GM15510 (cell line): ENCODE measurements around the gene PPP2R1B.

Experiments used
- POLR2A ChIP-seq: IDR thresholded peaks from 3 replicates; pipeline ENCODE4 v1.6.1; 2011; ENCODE audit warnings: borderline replicate concordance; ENCODE audit not compliant: insufficient read length; ENCODE audit errors: extremely low read depth

The PPP2R1B gene

DNA sequence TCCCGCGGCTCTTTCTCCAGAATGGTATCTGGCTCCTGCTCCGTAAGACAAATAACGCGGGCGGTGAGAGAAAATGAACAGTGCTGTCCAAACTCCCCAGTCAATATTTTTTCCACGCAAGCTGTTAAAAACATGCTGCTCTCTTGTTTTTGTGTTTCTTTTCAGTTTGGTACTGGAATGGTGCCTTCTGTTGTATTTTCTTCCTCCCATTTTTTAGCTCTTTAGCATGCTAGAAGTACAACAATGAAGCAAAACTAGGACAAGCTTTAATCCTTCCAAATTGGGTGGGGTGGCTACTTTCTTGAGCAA lies 599 bp upstream of the PPP2R1B start:
- TF ChIP-seq POLR2A, result no peak

DNA sequence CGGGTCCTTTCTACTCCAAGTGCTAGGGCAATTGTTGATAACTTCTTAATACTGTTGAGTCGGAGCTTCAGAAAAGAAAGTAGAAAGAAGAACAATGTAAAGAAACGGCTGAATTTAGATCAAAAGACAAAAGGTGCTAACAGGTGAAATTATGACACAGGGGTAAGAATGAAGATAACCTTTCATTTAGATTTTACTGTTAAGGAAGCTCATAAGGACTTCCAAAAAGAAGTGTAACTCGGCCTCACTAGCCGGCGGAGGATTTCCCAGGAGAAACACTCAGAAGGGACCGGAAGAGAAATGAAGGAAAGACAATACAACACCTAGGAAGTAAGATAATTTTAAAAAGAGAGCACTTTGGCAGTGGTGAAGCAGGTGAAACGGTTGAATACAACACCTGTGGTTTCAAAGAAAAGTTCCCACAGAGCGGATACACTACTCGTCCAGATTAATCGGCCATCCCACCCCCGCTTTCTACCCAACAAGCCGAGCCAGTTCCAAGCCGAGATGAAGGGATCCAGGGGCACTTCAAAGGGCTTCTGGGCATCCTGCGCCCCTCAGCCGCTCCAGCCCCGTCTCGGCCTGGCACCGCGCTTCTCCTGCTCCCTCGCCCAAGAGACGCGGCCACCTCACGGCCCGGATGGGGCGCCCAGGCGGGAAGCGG lies 737 bp downstream of the PPP2R1B start:
- TF ChIP-seq POLR2A, result no peak

DNA sequence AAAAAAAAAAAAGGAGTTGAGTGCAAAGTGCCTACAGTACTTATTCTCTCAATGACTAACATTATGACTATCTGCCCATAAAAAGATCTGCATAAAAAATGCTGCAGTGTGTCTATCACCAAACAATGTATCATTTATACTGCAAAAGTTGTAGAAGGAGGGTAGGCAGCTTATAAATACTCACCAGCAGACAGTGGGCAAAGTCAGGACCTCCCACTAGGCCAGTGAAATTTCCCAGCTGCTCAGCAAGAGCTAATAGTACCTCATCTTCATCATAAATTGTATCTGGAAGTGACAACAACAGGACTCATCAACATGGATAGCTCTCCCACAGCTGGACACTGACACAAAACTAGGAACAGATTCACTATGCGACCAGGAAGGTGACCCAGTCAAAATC lies 1.6 kb downstream of the PPP2R1B start:
- no peak for TF ChIP-seq POLR2A

DNA sequence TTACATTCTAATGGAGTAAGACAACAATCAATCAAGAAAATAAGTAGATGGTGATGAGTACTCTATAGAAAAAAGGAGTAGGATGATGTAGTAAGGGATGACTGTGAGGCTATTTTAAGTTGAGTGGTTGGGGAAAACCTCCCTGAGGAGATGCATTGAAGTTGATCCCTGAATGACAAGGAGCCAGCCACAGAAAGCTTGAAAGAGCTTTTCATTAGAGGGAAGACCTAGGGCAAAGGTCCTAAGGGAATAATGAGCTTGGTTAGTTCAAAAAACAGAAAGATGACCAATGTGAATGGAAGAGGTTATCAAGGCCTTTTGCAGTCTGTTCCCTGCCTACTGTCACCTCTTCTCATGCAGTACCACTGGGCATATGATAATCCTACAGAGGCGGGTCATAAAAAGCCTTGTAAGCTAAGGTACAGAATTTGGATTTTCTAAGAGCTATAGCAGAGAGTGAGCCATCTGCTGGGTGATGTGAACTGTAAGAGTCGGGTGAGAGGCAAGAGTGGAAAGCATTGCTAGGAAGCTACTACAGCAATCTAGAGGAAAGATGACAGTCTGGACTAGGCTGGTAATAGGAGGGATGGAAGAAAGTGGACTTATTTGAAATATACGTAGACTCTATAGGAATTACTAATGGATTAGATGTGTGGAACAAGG lies 3.1 kb downstream of the PPP2R1B start:
- no peak for TF ChIP-seq POLR2A

DNA sequence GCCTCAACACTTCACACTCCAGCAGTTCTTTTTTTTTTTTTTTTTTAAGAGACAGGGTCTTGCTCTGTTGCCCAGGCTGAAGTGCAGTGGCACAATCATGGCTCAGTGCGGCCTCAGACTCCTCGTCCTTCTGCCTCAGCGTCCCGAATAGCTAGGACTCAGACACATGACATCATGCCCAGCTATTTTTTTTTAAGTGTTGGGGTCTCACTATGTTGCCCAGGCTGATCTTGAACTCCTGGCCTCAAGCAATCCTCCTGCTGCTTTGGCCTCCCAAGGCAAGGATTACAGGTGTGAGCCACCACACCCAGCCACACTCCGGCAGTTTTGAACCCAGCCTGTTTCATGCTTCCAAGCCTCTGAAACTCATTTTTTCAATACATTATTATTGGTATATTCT lies 3.7 kb downstream of the PPP2R1B start:
- TF ChIP-seq POLR2A, result no peak

DNA sequence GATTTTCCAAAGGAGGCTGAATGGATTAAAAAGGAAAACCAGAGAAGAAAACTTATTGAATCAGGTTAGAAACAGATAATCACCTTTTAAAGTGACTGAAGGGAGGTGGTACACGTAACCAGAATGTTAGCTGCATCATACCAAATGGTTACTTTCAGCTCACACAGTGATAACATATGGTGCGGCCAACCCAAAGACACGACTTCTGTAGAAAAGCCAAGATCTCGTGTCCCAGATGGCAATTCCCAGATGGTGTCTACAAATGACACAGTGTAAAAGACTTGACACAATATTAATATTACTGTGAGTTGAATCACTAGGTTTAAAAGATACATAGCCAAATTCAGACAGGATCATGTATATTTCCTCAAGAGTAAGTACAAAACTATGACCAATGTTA lies 5.2 kb downstream of the PPP2R1B start:
- TF ChIP-seq POLR2A, result no peak

DNA sequence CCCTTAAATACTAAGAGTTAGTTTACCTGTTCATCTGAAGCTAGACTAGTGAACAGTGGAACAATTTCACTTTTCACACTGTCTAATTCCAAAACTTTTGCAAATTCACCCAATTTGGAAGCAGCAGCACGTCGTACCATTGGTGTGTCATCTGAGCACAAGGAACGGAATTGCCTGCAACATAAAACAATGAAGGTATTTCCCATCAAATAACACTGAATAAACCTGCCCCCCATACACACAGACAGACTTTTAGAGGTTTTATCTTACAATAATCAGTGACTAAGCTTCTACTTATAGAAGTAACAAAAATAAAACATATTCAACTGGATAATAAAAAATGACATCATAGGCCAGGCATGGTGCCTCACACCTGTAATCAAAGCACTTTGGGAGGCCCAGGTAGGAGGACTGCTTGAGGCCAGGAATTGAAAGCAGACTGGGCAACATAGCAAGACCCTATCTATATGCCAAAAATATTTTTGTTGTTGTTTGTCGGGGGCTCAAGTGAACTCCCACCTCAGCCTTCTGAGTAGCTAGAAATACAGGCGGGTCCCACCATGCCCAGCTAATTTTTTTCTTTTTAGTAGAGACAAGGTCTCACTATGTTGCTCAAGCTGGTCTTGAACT lies 6.3 kb downstream of the PPP2R1B start:
- TF ChIP-seq POLR2A, result no peak

DNA sequence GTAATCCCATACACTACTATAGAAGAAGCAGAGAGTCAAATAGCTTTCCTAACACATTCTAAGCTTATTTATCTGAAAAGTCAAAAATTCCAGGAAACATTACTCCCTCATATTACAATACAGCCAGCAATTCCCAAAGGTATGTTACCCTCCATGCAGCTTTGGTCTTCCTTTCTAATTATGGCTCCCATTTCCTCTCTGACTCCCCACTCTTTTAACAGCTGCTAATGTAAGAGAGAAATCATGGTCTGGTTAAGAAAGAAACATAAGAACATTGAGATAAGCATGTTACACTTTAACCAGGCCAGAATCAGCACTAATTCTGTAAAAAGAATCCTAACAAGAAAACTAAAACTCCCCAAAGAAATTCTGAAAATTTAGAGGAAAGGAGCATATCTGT lies 6.8 kb downstream of the PPP2R1B start:
- TF ChIP-seq POLR2A, result no peak

DNA sequence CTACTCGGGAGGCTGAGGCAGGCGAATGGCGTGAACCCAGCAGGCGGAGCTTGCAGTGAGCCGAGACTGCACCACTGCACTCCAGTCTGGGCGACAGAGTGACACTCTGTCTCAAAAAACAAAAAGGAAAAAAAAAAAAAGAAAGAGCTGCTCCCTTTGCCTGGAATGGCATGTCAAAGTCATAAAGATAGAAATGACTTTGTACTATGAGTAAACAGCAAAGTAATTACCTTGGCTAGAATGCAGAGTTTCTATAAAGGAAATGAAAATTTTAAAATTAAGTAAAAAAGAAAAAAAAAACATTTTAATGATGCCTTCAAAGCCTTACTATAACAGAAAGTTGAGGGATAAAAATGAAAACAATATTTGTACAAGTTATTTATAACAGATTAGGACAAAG lies 10.1 kb downstream of the PPP2R1B start:
- TF ChIP-seq POLR2A, result no peak

DNA sequence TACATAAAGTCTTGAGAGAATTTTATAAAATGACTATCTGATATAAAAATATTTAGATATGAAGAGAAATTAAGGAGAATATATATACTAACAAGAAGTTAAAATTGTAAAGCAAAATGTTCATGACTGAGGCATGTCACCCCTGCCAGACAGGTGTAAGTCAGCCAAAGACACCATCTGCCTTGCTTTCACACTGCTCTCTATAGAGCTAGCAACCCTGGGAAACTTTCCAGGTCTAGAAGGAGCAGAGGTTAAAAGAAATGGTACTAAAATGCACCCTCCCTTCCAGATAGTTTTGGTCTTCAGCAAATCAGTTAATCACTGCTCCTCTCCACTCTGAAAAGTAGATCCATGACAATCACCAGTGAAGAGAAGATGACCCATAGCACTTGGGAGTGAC lies 16.5 kb downstream of the PPP2R1B start:
- TF ChIP-seq POLR2A, result no peak

DNA sequence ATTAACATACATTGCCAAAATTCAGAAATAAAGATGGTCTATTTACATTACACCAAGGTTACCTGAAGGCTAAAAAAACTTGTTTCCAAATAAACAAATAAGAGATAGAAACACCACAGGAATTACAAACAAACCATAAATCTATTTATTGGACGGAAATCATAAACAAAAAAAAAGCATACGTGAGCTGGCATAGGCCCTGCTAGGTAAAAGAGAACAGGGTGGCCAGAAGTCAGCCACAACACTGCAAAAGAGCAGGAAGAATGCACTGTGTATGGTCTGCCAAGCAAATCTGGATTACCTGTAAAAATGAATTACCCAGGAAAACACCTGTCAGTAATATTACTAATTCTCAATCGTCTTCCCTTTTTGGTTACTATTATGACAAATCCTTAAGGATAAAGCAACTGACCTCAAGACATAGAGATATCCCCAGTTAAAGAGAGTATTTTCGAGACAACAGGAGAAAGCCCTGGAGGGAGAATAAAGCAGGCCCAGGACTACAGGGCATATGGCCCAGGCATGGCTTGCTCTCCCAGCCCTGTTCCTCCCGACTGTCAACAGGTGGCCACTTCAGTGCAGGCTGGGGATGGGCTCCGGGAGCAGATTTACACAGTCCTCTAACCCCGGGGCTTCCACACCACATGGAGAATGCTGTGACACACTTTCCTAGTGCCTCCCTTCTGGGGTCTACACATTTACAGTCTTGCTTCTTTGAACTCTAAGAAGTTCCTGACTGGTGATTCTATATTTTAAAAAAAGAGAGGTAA lies 18.0 kb downstream of the PPP2R1B start:
- no peak for TF ChIP-seq POLR2A

DNA sequence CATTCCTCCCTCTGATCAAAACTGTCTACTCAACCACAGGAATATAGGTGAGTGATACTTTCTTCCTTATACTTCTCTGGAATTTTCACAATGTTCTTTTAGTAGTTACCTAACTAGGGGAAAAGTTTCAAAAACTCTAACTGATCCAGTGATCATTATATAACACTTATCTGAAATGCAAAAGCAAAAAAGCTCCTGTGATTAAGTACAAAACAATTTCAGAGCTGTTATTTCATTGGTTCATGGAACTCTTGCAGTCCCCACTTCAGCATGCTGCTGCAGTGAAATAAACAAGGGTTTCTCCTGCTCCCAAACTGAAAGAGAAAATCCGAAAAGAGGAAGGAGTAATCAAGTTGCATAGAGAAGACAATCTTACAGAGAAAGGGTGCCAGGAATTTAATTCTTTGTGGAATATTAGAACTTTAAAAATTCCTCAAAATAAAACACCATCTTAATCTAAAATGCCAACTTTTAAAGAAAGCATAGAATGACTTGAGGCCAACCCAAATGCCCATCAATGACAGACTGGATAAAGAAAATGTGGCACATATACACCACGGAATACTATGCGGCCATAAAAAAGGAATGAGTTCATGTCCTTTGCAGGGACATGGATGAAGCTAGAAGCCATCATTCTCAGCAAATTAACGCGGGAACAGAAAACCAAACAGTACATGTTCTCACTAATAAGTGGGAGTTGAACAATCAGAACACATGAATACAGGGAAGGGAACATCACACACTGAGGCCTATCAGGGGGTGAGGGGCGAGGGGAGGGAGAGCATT lies 20.3 kb downstream of the PPP2R1B start:
- no peak for TF ChIP-seq POLR2A

DNA sequence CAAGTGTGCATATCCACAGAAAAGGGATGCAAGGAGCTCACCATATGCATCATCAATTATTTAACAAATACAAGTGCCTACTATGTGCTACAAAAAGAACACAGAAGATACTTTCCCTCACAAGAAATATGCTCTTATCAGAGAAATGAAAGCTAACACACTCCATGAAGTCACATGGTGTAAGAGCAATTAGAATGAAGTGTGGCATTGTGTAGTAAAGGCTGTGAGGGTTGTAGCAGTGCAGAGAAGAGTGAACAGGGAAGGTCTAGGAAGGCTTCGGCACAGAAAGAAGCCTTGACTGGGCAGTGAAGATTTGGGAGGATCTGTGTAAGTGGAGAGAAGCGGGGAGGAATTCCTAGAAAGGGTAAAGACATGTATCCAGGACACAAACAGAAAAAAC lies 22.5 kb downstream of the PPP2R1B start:
- no peak for TF ChIP-seq POLR2A

DNA sequence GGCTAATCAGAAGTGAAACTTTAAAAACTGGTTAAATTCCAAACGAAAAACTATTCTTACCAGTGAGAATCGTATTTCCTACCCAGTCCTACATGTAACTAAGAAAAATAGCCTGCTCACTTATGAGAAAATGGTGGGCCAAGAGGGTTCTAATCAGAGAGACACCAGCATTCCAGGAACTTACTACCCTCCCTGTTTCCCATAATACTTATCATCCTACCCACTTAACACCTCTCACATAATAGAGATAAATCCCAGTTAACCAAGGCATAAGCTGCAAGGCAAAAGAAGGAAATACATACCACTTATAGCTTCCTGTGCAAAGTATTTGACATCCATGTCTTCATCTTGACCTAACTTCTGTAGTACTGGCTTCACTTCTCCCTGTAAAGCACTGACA lies 24.4 kb downstream of the PPP2R1B start:
- TF ChIP-seq POLR2A, result no peak

DNA sequence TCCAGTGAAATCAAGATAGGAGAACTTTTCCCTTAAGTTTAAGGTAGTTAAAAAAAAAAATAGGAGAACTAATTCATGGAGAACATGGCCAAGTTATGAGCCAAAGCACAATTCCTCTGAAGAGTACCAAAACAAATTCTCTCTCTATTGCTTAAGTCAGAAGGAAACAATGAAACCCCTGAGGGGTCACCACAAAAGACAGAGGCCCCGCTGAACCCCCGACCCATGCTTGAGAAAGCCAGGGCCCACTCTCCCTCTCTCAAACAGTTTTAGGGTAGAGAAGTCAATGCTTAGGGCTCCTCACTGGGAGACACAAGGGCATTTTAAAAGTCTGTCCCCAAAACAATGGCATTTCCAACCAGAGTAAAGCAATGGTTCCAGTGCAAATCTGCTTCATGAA lies 26.9 kb downstream of the PPP2R1B start:
- no peak for TF ChIP-seq POLR2A
